GM20431 (cell line): ENCODE data around the gene CFAP58.
"Not testable (repeated sequence)": the region's sequence is repeated elsewhere in the genome, so short reads cannot be mapped to it uniquely, and the experiment has no call there.

ENCODE experiments used
- in situ Hi-C: fragments of 300-500 bp; cut with MseI, MboI; formaldehyde crosslinking; loops from one replicate; pipeline ENCODE4 v1.15.0; 2020; ENCODE audit warnings: low sequenced_read_pairs; ENCODE audit not compliant: unreplicated experiment

Gene CFAP58

GRCh38 chr10:104456802-104457542 is 103.3 kb downstream of the CFAP58 start:
- in situ Hi-C loops, result no loop called here

GRCh38 chr10:104457543-104457828 is 103.9 kb downstream of the CFAP58 start:
- in situ Hi-C loops, result no loop called here

- in situ Hi-C loops, result not testable (repeated sequence)
Observed at GRCh38 chr10:104465575-104465974, 111.9 kb downstream of the CFAP58 start.

GRCh38 chr10:104468818-104469217 is 115.2 kb downstream of the CFAP58 start:
- in situ Hi-C loops, result not testable (repeated sequence)

GRCh38 chr10:104472505-104472904 is 118.9 kb downstream of the CFAP58 start:
- in situ Hi-C loops, result no loop called here

- in situ Hi-C loops, result no loop called here
Observed at GRCh38 chr10:104472957-104473745, 119.5 kb downstream of the CFAP58 start.

- in situ Hi-C loops, result no loop called here
Observed at GRCh38 chr10:104478380-104478779, 124.7 kb downstream of the CFAP58 start.

GRCh38 chr10:104479906-104480593 is 126.4 kb downstream of the CFAP58 start:
- in situ Hi-C loops, result no loop called here

GRCh38 chr10:104480797-104481196 is 127.2 kb downstream of the CFAP58 start:
- in situ Hi-C loops, result no loop called here

- in situ Hi-C loops, result no loop called here
Observed at GRCh38 chr10:104483582-104483981, 129.9 kb downstream of the CFAP58 start.

GRCh38 chr10:104485632-104486031 is 132.0 kb downstream of the CFAP58 start:
- in situ Hi-C loops, result no loop called here

- in situ Hi-C loops, result no loop called here
Observed at GRCh38 chr10:104486803-104487202, 133.2 kb downstream of the CFAP58 start.

GRCh38 chr10:104487794-104488438 is 134.3 kb downstream of the CFAP58 start:
- in situ Hi-C loops, result no loop called here

- in situ Hi-C loops, result no loop called here
Observed at GRCh38 chr10:104488439-104488832, 134.8 kb downstream of the CFAP58 start.

GRCh38 chr10:104492329-104492940 is 138.8 kb downstream of the CFAP58 start:
- in situ Hi-C loops, result no loop called here

- in situ Hi-C loops, result no loop called here
Observed at GRCh38 chr10:104498347-104499081, 144.9 kb downstream of the CFAP58 start.

- in situ Hi-C loops, result no loop called here
Observed at GRCh38 chr10:104501449-104501848, 147.8 kb downstream of the CFAP58 start.

- in situ Hi-C loops, result no loop called here
Observed at GRCh38 chr10:104501864-104502579, 148.4 kb downstream of the CFAP58 start.

- in situ Hi-C loops, result no loop called here
Observed at GRCh38 chr10:104502907-104503306, 149.3 kb downstream of the CFAP58 start.
